Fibroblast of the aortic adventitia (primary cell): ENCODE data around the gene CARD16. TPM values are rescaled to one million over a fixed set of nuclear protein-coding genes. Genes with fewer than 3 reads are reported as not detected.
"Not testable (repeated sequence)": the region's sequence is repeated elsewhere in the genome, so short reads cannot be mapped to it uniquely, and the experiment has no call there.

Experiments used
- DNase-seq: peaks from one replicate; pipeline ENCODE4 v3.0.0-alpha.2; 2010; ENCODE audit warnings: low read depth
- H3K4me3 ChIP-seq: 2 replicates; pipeline ENCODE4 v1.5.1; 2011; ENCODE audit warnings: low read depth, mild to moderate bottlenecking, control low read depth, low read length, moderate library complexity
- CTCF ChIP-seq: IDR thresholded peaks from 2 replicates; pipeline ENCODE4 v1.5.1; 2011; ENCODE audit warnings: mild to moderate bottlenecking, low read length, control low read depth, inconsistent platforms; ENCODE audit not compliant: insufficient read depth
- total RNA-seq: library from RNA; depleted of rRNA; stranded (reverse); fragments of >200 nt; gene quantifications from 2 replicates; pipeline ENCODE4 v1.2.3, GENCODE V29; 2012; ENCODE audit warnings: low replicate concordance

CARD16 gene
- 5.3 and 11.5 TPM in 2 replicates for total RNA-seq

- H3K4me3 ChIP-seq, result peak within 1 kb of the TSS; percentile 58
- peak; percentile 83 for DNase-seq
Measured at GRCh38 chr11:105044557-105045524, at the start of gene CARD16. Gene CARD16 (minus strand): TSS chr11:105045335. CDS start chr11:105045297, 38 bp downstream.

- peak; percentile 32 for DNase-seq
- H3K4me3 ChIP-seq, result no peak overlapping the region
- TF ChIP-seq CTCF, result no peak
Measured at GRCh38 chr11:105092256-105093239, 47.4 kb upstream of the CARD16 start.

GRCh38 chr11:105081412-105082150, 36.4 kb upstream of the CARD16 start:
- no peak overlapping the region for H3K4me3 ChIP-seq
- no peak for TF ChIP-seq CTCF
- no peak for DNase-seq

GRCh38 chr11:105080171-105080906, 35.2 kb upstream of the CARD16 start:
- H3K4me3 ChIP-seq, DNase-seq: not testable (repeated sequence)

GRCh38 chr11:105078283-105078682, 33.1 kb upstream of the CARD16 start:
- no peak for DNase-seq
- TF ChIP-seq CTCF, result no peak
- H3K4me3 ChIP-seq, result no peak overlapping the region

GRCh38 chr11:105077141-105077790, 32.1 kb upstream of the CARD16 start:
- not testable (repeated sequence) for H3K4me3 ChIP-seq, DNase-seq

- no peak overlapping the region for H3K4me3 ChIP-seq
- TF ChIP-seq CTCF, result no peak
- DNase-seq, result no peak
Measured at GRCh38 chr11:105074166-105074530, 29.0 kb upstream of the CARD16 start.
